GM21515 (cell line): ENCODE data around the gene SPRR2G.
"Not testable (repeated sequence)": the region's sequence is repeated elsewhere in the genome, so short reads cannot be mapped to it uniquely, and the experiment has no call there.

Experiments
- ATAC-seq: cut with Tn5 transposase; IDR thresholded peaks from one replicate; pipeline ENCODE4 v1.9.1; 2021; ENCODE audit not compliant: unreplicated experiment

SPRR2G gene

DNA sequence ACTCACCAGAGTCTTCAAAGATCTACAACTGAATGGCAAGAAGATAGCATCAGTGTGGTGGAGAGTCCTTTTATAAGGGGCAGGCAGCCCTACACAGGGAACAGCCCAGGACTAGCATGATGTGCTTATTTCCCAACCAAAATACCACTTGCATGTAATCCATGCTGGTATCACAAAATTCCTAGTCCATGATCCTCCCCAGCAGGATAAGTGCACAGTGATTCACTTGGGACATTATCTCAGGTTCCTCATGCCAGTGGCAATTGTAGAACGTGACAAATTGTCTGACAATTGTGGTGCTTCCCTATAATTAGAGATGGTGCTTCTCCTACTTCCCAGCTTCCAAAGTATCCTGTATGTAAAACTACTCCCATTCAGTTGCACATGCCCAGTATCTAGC lies at the start of gene SPRR2G:
Gene SPRR2G (minus strand): TSS at position 45 of the 400 bp plus-strand sequence. CDS start 780 bp downstream, outside the sequence.
- no peak for ATAC-seq

- no peak for ATAC-seq
Observed at GRCh38 chr1:153195216-153195615, 44.5 kb upstream of the SPRR2G start.

DNA sequence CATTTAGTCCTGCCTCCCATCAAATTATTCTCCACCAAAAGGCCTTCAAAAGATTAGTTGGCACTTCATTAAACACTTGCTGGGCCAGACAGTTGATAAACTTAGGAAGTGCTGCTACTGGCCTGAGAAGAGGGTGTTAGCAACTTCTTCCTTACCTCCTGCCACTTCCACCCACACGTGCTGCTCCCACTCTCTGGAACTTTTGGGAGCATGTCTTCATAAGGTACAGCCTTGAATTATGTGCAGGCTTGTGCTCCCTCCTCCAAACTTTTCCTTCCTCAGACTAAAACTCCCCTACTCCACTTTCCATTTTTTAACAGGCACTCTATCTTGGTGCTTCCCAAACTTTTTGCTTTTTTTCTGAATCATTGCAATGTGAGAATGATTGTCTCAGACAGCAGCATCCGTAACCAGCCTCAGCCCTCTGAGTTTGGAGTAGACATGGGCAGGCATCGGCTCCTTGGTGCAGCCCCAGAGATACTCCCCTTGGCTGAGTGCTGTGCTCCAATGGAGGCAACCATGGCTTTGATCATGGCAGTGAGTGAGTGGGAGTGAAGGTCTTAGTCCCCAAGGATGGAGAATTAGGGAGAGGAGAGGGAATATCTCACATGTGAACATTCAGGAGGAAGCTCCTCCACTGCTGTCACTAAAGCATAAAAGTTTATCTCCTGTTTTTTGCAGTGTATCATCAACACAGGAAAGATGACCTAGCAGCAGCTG lies 43.8 kb upstream of the SPRR2G start:
- ATAC-seq: no peak

GRCh38 chr1:153192697-153193096 lies 42.0 kb upstream of the SPRR2G start:
- ATAC-seq: no peak

DNA sequence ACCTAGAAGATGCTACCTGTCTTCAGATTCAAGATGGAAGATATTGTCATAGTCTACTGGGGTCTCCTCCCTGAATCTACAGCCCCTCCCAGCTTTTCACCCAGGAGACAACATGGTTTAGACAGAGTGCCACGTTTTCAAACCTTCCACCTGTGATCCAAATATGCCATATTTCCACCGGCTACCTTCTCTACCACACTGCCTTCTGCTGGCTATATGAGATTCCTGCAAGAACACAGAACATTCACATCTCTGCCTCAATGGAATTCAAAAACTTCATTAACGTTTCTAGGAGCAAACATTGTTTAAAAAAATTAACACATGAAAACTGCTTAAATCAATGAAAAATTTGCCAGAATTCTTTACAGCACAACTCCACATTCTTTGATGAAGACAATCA lies 39.7 kb upstream of the SPRR2G start:
- ATAC-seq: no peak

DNA sequence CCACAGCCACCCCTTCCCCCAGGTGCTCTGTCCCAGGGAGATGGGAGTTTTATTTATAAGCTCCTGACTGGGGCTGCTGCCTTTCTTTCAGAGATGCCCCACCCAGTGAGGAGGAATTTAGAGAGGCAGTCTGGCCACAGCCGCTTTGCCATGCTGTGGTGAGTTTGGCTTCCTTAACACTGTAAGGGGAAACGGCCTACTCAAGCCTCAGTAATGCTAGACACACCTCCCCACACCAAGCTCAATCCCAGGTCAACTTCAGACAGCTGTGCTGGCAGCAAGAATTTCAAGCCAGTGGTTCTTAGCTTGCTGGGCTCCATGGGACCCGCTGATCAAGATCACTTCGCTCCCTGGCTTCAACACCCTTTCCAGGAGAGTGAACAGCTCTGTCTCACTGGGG lies 37.6 kb upstream of the SPRR2G start:
- ATAC-seq: not testable (repeated sequence)

GRCh38 chr1:153180556-153180955 lies 29.9 kb upstream of the SPRR2G start:
- no peak for ATAC-seq

GRCh38 chr1:153178922-153179321 lies 28.2 kb upstream of the SPRR2G start:
- no peak for ATAC-seq

DNA sequence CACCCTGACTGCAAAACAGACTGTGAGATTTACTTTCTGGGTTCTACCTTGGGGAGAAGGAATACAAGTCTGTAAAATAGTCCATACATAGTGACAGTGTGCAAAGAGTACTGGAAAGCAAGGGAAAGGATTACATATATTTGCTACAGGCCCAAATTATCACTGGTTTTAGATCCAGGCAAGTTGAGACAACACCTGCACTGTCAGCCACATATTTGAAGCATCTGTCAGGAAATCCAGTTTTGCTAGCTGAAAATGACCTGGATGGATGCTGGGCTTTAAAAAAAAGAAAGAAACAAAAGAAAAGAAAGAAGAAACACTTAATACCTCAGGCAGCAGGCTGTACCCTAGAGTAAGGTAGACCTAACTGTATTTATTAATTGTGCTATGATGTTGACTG lies 23.9 kb upstream of the SPRR2G start:
- no peak for ATAC-seq

- ATAC-seq: no peak
Observed at GRCh38 chr1:153168686-153169085, 18.0 kb upstream of the SPRR2G start.

GRCh38 chr1:153155541-153155940 lies 4.9 kb upstream of the SPRR2G start:
- ATAC-seq: no peak

DNA sequence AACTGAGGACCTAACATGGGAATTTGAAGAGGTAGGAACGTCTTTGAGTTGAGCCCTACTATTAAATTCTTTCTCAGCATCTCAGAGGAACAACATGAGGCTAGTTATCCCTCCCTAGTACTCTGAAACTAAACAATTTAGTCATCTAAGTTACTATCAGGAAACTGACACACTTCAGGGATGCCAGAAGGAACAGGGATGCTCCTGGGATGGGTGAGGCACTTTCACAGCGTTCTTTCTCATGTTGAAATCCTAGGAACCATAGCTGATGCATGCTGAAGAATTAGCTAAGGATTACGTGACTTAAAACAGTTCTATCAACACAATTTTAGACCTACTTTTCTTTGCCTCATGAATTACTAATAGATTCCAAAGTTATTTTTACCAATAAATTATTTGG lies 1.8 kb upstream of the SPRR2G start:
- ATAC-seq: no peak

- ATAC-seq: no peak
Observed at GRCh38 chr1:153141377-153141776, 9.3 kb downstream of the SPRR2G start.

GRCh38 chr1:153140484-153140883 lies 10.2 kb downstream of the SPRR2G start:
- no peak for ATAC-seq

DNA sequence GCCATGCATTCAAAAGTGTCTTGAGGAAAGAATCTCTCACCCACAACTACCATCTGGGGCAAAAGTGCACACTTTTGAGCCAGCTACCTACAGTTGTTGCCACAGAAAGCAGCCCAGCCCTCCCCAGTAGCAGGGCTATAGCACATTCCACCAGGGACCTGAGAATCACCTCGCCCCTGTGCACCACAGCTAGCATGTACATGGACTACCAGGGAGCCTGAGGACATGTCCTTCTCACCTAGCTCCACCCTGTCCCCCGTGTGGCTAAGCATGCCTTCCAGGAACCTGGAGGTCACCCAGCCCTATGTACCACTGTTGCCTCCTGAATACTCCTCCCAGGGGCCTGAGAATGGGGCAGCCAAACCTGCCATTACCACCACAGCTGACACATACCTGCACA lies 16.9 kb downstream of the SPRR2G start:
- ATAC-seq: no peak

DNA sequence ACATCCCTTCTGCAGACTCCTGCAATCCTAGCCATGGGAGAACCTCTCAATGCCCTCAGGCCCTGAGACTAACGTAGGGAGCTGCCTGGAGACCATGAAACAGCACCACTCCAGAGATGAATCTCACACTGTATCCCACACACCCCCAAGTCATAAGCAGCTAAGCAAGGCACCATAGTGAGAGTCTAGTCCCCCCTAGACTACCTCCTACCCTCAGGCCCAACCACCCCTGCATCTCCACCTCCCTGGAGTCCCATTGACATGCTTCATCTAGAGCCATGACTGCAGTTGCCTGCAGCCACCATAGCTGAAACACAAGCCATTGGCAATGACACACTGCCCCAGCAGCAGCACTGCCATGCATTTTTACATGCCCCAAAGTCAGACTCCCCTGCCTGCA lies 17.4 kb downstream of the SPRR2G start:
- no peak for ATAC-seq

GRCh38 chr1:153128688-153129087 lies 22.0 kb downstream of the SPRR2G start:
- not testable (repeated sequence) for ATAC-seq

DNA sequence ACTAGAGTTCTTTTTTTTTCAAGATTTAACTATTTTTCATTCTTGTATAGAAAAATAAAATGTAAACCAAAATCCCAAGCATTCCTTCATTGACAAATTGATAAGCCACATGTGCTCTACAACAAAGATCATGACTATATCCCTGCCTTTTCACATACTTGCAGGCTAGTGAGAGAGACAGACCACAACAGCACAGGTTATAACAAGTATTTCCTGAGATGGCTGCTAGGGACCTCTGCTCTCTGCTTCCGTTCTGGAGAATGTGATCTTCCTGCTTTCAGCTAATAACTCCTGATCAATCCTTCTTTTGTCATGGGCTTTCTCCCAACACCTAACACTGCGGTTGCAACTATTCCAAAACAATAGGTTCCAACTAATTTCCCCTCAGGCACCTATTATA lies 23.4 kb downstream of the SPRR2G start:
- no peak for ATAC-seq

GRCh38 chr1:153125536-153125935 lies 25.2 kb downstream of the SPRR2G start:
- no peak for ATAC-seq

- not testable (repeated sequence) for ATAC-seq
Observed at GRCh38 chr1:153123793-153124192, 26.9 kb downstream of the SPRR2G start.

GRCh38 chr1:153122831-153123421 lies 27.8 kb downstream of the SPRR2G start:
- no peak for ATAC-seq

- no peak for ATAC-seq
Observed at GRCh38 chr1:153120945-153121344, 29.7 kb downstream of the SPRR2G start.

DNA sequence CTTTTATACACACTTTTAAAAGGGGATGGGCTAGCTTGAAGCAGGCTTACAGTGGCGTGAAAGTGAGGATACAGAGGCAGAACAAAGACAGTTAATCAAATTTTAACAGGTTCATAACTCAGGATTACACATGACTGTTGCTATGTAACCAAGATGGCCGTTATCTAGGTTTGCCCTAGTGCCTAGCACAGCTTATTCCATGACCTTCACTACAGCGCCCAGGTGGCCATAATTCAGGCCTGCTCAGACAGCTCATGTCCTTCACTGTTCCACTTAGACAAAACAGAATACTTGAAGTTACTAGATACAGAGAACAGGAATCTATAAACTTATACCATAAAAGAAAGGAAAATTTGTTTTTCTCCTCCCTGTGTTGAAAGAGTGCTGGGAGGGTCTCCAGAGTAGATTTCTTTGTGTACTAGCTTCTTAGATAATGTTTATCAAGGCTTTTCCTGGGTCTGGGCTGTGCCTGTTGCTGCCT lies 31.2 kb downstream of the SPRR2G start:
- no peak for ATAC-seq
